Type B pancreatic cell (in vitro differentiated cells): ENCODE results near the gene ASB11. TPM values are rescaled to one million over a fixed set of nuclear protein-coding genes. Genes with fewer than 3 reads are reported as not detected.

ENCODE experiments used
- DNase-seq: peaks from one replicate; pipeline ENCODE4 v3.0.0; 2021; ENCODE audit warnings: mixed read lengths; ENCODE audit not compliant: unreplicated experiment; ENCODE audit errors: extremely low spot score
- H3K27ac Mint-ChIP-seq: 2 replicates; pipeline ENCODE4 v1.8.0; 2021; ENCODE audit warnings: mild to moderate bottlenecking, mixed read lengths
- H3K27me3 Mint-ChIP-seq: 2 replicates; pipeline ENCODE4 v1.8.0; 2021; ENCODE audit warnings: mixed read lengths
- H3K36me3 Mint-ChIP-seq: 2 replicates; pipeline ENCODE4 v1.8.0; 2021; ENCODE audit warnings: mixed read lengths
- H3K4me1 Mint-ChIP-seq: one replicate; pipeline ENCODE4 v1.8.0; 2021; ENCODE audit warnings: mixed read lengths; ENCODE audit not compliant: unreplicated experiment
- H3K4me3 Mint-ChIP-seq: 2 replicates; pipeline ENCODE4 v1.8.0; 2021; ENCODE audit warnings: mild to moderate bottlenecking, mixed read lengths
- H3K9me3 Mint-ChIP-seq: 2 replicates; pipeline ENCODE4 v1.8.0; 2021; ENCODE audit warnings: mixed read lengths
- total RNA-seq: library from RNA; stranded (reverse); gene quantifications from 2 replicates; pipeline ENCODE4 v1.2.1, GENCODE V29; 2021; ENCODE audit warnings: low replicate concordance
- TF ChIP-seq, protein P1 (sequence below): fragments of 200-600 bp; sonication (generic); conservative IDR thresholded peaks from 2 replicates; pipeline ENCODE4 v1.5.0; 2021; ENCODE audit warnings: antibody characterized with exemption, mild to moderate bottlenecking

ASB11 gene
- total RNA-seq, 1 donor from 2014 or later = 0.14 TPM

GRCh38 chrX:15322072-15322471 is 6.6 kb upstream of the ASB11 start:
- Mint-ChIP-seq H3K4me3 (no peak overlapping the region), H3K4me1 (no peaks in the 10 kb centered on the region), H3K9me3 (no peaks in the 10 kb centered on the region), H3K36me3 (peaks cover 13% of the 10 kb centered on the region), H3K27ac (no peak overlapping the region), H3K27me3 (no peaks in the 10 kb centered on the region)
- DNase-seq = no peak
- TF ChIP-seq, protein P1, sequence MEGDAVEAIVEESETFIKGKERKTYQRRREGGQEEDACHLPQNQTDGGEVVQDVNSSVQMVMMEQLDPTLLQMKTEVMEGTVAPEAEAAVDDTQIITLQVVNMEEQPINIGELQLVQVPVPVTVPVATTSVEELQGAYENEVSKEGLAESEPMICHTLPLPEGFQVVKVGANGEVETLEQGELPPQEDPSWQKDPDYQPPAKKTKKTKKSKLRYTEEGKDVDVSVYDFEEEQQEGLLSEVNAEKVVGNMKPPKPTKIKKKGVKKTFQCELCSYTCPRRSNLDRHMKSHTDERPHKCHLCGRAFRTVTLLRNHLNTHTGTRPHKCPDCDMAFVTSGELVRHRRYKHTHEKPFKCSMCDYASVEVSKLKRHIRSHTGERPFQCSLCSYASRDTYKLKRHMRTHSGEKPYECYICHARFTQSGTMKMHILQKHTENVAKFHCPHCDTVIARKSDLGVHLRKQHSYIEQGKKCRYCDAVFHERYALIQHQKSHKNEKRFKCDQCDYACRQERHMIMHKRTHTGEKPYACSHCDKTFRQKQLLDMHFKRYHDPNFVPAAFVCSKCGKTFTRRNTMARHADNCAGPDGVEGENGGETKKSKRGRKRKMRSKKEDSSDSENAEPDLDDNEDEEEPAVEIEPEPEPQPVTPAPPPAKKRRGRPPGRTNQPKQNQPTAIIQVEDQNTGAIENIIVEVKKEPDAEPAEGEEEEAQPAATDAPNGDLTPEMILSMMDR = no peak

- H3K9me3 Mint-ChIP-seq = no peaks in the 10 kb centered on the region
- H3K27me3 Mint-ChIP-seq = no peaks in the 10 kb centered on the region
- H3K4me1 Mint-ChIP-seq = no peaks in the 10 kb centered on the region
- H3K4me3 Mint-ChIP-seq = no peak overlapping the region
- no peak overlapping the region for H3K27ac Mint-ChIP-seq
- DNase-seq = no peak
- H3K36me3 Mint-ChIP-seq = peaks cover 13% of the 10 kb centered on the region
- TF ChIP-seq, protein P1 = no peak
These were observed 6.0 kb upstream of the ASB11 start for GRCh38 chrX:15321447-15321846.

DNA sequence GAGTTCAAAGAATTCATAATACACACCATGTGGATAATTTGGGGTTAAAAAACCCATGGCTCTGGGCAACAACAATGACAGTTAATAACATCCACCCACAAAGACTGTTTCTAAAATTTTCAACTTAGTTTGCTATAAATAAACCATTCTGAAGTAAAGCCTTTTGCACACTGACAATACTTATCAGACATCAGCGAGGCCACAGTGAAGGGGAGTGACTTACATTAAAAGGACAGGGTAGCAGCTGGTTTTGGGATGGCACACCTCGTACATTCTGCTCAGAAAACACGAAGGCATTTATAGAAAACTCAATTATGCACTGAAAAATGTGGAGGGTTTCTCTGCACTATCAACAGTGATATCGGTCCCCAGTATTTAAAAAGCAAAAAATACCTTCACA is 4.9 kb upstream of the ASB11 start:
- H3K27ac Mint-ChIP-seq = no peak overlapping the region
- peaks cover 13% of the 10 kb centered on the region for H3K36me3 Mint-ChIP-seq
- no peaks in the 10 kb centered on the region for H3K9me3 Mint-ChIP-seq
- no peak overlapping the region for H3K4me3 Mint-ChIP-seq
- TF ChIP-seq, protein P1 = no peak
- H3K4me1 Mint-ChIP-seq = no peaks in the 10 kb centered on the region
- no peaks in the 10 kb centered on the region for H3K27me3 Mint-ChIP-seq
- DNase-seq = no peak

DNA sequence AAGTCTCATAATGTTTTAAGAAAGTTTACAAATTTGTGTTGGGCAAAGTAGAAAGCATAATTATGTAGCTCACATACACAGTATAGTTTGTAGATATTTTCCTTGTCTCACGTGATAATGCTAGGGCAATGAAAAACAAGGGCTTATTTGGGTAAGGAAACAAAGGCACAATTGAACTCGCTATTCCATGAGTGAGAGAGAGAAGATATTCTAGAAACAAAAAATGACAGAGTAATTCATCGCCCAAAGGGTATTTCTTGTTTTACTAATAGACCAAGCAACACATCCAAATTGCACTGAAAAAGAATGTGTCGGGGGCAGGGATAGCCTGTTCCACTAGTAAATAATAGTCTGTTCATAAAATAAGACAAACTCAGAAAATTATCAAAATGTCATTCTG is 3.6 kb upstream of the ASB11 start:
- Mint-ChIP-seq H3K4me3 (no peak overlapping the region), H3K9me3 (no peaks in the 10 kb centered on the region), H3K4me1 (no peaks in the 10 kb centered on the region), H3K36me3 (peaks cover 12% of the 10 kb centered on the region), H3K27ac (no peak overlapping the region), H3K27me3 (no peaks in the 10 kb centered on the region)
- TF ChIP-seq, protein P1 = no peak
- DNase-seq = no peak

DNA sequence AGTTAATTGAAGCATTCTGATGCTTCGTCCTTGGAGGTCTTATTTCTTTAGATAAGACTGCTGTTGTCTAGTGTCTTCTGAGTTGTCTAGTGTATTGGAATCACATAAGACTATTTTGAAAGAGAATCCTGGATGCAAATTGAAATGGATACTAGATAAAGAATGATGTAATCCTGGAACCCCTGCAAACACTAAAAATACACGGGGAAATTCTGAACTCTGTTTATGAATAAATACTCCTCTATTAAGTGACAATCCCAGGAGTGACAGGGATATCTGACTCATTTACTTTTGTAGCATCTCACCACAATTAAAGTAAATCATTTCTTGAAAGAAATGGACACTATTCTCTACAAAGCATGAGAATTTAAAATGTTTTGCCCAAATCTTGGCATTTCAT is 968 bp downstream of the ASB11 start:
- TF ChIP-seq, protein P1 = no peak

GRCh38 chrX:15311119-15311518 is 4.3 kb downstream of the ASB11 start:
- H3K27me3 Mint-ChIP-seq = no peaks in the 10 kb centered on the region
- H3K36me3 Mint-ChIP-seq = no peaks in the 10 kb centered on the region
- H3K27ac Mint-ChIP-seq = no peak overlapping the region
- H3K4me1 Mint-ChIP-seq = no peaks in the 10 kb centered on the region
- TF ChIP-seq, protein P1 = no peak
- H3K4me3 Mint-ChIP-seq = no peak overlapping the region
- DNase-seq = no peak
- H3K9me3 Mint-ChIP-seq = no peaks in the 10 kb centered on the region

More for the DNA sequence above, 968 bp downstream of the ASB11 start:
- H3K9me3 Mint-ChIP-seq = no peaks in the 10 kb centered on the region
- no peak overlapping the region for H3K27ac Mint-ChIP-seq
- no peaks in the 10 kb centered on the region for H3K36me3 Mint-ChIP-seq
- no peaks in the 10 kb centered on the region for H3K4me1 Mint-ChIP-seq
- no peaks in the 10 kb centered on the region for H3K27me3 Mint-ChIP-seq
- DNase-seq = no peak
- H3K4me3 Mint-ChIP-seq = no peak overlapping the region
